NCI-H2196 (cell line): ENCODE data around the gene CLN3.
A peak's percentile ranks its signal among the peaks of the same experiment; 100 is the strongest.
"Not testable (repeated sequence)": the region's sequence is repeated elsewhere in the genome, so short reads cannot be mapped to it uniquely, and the experiment has no call there.

ENCODE experiments used
- DNase-seq: peaks from one replicate; lab custom pipeline; 2025; ENCODE audit not compliant: unreplicated experiment; lab: John Stamatoyannopoulos, UW

Gene CLN3

GRCh38 chr16:28491970-28492474, at the start of gene CLN3:
Gene CLN3, minus strand, starts transcription at chr16:28492074. Its CDS starts 315 bp downstream, at chr16:28491759.
- peak; percentile 91 for DNase-seq

- no peak for DNase-seq
These were observed 48.5 kb upstream of the CLN3 start for GRCh38 chr16:28540346-28540745.

DNA sequence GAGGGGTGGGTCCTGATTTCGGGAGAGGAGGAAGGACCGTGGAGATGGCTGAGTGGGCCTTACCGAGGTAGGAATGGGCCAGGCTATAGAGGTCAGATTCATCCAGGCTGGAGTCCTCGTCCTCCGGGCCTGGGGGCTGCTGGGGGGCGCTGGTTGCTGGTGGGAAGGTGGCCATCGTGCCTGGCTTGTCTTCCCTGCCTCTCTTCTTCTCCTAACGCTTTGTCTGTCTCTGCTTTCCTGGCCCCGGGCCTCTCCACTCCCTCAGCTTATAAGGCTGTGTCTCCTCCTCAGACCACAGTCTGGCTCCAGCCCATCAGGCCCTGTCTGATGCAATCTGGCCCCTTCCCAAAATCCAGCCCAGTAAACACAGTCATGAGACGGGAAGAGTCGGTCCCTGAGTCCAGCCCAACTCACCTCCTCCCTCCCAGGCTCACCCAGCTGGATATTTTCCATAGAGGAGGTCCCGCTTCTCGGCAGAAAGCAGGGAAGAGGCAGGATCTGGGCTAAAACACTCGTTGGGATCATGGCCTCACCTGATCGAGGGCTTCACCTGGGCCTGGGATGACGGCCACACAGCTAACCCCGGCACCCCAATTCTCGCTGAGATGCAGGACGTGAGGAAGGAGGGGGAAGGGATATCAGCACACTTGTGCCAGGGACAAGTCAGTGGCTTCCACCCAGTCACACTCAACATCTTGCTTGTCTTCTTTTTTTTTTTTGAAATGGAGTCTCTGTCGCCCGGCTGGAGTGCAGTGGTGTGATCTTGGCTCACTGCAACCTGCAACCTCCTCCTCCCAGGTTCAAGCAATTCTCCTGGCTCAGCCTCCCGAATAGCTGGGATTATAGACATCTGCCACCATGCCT, 47.1 kb upstream of the CLN3 start, which contains the start of gene NUPR1:
Gene NUPR1 (minus strand): TSS at position 242 of the 864 bp plus-strand sequence. CDS start 67 bp downstream, at position 175.
- peak; percentile 95 for DNase-seq

GRCh38 chr16:28537964-28538732, 46.3 kb upstream of the CLN3 start:
- no peak for DNase-seq

DNA sequence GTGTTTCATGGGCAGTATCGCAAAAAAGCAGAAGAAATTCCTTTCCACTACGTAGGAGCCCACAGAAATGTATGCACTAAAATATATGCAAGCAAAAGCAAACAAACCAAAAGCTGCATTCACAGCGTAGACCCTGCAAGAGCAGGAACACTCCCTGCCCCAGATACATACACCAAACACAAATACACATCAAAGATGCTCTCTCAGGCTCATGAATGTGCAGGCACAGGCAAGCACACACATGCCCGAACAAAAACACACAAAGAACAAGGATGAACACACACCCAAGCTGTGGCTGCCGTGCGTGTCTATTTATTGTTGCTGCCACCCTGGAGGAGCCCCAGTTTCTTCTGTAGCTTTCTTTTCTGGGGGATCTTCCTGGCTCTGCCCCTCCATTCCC, 45.2 kb upstream of the CLN3 start:
- no peak for DNase-seq

DNA sequence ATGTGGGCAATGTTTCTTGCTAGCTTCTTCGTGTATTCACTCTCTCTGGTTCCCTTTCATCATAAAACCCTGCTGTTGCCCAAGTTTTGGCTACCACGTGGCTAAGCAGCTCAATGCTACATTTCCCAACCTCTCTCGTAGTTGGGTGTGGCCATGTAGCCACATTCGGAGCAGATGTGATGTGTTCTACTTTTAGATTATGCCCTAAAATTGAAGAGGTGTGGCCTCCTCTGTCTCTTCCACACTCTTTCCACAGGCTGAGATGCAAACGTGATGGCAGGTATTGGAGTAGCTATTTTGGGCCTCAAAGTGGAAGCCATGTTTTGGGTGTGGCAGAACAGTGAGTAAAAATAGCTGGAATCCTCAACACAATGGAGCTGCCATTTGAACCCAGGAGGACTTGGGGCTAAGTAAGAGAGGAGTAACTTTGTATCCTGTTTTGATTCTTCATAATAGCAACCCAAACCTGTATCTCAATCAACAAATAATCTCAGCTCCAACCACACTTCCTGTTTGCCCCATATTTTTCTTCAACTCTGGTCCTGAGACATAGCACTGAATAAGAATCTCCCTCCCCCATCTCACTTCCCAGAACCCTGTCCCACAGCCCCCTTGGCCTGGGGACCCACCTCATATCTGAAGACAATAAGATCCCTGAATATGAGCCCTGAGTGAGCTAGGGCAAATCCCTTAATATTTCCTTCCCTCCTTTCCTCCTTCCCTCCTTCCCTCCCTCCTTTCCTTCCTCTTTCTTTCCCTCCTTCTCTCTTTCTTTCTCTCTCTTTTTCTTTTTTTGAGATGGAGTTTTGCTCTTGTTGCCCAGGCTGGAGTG, 42.9 kb upstream of the CLN3 start:
- no peak for DNase-seq

GRCh38 chr16:28532940-28533647, 41.2 kb upstream of the CLN3 start:
- DNase-seq, result no peak

DNA sequence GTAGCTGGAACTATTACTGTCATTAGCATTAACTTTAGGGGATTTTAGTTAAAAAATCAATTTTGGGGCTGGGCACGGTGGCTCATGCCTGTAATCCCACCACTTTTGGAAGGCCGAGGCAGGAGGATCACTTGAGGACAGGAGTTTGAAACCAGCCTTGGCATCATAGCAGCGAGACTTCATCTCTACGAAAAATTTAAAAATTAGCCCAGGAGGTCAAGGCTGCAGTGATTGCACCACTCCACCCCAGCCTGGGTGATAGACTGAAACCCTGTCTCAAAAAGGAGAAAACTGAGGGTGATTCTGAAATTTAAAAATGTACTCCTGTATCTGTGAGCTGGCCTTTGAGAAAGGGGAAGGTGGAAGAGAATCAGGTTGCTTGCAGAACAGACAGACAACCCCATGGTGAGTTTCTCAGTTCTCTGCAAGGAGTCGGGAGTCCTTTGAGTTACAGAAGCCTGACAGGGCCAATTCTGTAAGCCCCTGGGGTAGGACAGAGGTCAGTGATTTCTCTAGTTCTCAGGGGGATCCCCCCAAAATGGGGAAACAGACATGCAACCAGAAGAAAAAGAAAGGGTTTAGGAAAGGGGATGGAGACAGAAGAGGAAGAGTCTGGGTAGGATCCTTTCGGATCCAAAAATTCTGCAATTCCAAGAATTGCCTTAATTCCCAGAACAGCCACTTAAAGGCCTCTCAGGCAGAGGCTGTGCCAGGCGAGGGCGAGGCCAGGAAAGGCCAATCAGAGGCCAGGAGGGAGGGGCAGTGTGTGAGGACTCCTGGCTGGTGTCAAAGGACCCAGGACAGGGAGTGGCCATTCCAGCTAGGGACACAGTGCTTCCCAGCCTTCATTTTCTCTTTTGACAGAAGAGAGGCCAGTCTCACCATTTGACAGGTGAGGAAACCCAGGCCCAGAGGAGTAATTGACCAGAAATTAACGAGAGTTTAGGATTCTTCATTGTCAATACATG, 40.2 kb upstream of the CLN3 start:
- peak; percentile 48 for DNase-seq

- DNase-seq, result no peak
These were observed 37.2 kb upstream of the CLN3 start for GRCh38 chr16:28529124-28529523.

DNA sequence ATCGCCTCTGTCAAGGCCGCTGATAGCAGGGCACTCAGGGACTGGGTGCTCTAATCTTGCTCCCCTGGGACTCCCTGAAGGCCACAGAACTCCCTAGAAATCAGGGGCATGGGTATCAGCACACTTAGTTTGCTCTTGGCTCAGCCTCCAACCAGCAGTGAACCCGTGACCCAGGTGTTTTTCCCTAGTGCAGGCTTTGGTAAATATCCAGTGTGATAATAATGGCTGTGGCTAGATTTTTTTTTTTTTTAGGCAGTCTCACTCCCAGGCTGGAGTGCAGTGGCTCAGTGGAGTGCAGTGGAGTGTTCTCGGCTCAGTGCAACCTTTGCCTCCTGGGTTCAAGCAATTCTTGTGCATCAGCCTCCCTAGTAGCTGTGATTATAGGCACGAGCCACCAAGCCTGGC, 36.6 kb upstream of the CLN3 start:
- DNase-seq, result no peak

DNA sequence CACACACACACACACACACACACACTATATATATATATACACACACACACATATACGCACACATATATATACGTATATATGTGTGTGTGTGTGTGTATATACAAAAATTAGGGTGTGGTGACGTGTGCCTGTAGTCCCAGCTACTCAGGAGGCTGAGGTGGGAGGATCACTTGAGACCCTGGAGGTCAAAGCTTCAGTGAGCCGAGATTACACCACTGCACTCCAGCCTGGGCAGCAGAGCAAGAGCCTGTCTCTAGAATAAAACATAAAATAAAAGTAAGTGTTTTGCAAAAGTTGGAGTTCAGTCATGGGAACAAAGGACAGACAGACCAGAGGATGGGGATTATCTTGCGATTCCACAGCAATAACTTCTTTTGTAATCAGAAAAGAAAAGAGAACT, 36.1 kb upstream of the CLN3 start:
- no peak for DNase-seq

DNA sequence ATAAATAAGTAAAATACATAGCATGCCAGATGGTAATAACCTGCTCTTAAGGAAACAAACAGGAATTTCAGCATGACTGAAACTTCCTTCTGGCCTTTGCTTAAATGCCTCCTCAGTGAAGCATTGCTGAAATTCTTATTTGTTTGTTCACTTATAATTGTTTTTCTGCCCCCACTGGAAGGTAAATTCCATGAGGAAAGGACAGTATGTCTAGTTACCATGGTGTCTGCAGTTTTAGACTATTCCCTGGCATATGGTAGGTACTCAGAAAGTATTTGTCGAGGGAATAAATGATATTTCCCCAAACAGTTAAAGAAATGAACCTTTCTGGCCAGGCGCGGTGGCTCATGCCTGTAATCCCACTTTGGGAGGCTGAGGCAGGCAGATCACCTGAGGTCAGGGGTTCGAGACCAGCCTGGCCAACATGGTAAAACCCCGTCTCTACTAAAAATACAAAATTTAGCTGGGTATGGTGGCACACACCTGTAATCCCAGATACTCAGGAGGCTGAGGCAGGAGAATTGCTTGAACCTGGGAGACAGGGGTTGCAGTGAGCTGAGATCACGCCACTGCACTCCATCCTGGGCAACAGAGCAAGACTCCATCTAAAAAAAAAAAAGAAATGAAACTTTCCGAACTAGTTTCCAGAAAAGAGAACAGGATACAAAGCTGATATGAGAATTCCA, 35.4 kb upstream of the CLN3 start:
- not testable (repeated sequence) for DNase-seq

DNA sequence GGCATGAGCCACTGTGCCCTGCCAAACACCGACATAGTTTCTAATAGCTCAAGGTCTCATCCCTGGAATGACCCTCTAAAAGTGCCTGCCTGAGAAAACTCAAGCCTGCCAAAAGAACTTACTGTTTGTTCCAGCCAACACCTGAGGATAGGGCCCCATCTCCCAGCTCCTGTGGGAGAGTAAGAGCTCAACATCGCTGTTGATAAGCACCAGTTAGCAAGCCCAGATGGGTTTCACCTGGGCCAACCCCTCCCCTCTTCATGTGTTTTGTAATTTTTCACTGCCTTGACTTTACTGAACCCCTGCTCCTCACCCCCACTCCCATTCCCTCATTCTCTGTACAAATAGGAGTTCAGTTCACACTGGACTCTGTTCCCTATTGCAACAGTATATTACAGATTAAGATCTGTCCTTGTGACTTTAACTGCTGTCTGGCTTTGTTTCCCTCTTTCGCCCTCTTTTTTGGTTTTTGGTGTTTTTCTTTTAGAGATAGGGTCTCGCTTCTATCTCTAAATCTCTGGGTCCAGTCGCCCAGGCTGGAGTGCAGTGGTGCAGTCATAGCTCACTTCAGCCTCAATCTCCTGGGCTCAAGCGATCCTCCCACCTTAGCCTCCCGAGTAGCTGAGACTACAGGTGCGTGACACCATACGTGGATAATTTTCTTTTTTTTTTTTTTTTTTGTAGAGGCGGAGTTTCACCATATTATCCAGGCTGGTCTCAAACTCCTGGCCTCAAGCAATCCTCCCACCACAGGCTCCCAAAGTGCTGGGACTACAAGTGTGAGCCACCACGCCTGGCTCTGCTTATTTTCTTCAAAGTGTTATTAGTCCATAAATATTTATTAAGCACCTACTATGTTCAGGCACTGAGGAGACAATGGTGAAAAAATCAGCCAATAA, 34.6 kb upstream of the CLN3 start:
- no peak for DNase-seq

DNA sequence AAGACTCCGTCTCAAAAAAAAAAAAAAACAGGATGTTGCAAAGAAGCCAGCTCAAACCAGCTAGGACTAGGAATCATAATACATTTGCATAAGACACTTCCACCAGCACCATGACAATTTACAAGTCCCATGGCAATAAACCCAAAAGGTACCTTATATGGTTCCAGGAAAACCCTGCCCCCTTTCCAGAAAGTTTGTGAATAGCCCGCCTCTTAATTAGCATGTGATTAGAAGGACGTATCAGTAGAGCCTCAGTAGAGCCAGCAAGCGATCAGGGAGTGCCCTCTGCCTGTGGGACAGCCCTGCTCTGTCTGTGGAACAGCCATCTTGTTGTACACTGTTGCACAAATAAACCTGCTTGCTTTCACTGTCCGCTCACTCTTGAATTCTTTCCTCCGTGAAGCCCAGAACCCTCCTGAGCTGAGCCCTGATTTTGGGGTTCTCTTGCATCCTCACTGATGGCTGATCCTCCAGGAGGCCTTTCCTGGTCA, 32.9 kb upstream of the CLN3 start:
- no peak for DNase-seq

- DNase-seq, result no peak
These were observed 30.9 kb upstream of the CLN3 start for GRCh38 chr16:28522792-28523191.

DNA sequence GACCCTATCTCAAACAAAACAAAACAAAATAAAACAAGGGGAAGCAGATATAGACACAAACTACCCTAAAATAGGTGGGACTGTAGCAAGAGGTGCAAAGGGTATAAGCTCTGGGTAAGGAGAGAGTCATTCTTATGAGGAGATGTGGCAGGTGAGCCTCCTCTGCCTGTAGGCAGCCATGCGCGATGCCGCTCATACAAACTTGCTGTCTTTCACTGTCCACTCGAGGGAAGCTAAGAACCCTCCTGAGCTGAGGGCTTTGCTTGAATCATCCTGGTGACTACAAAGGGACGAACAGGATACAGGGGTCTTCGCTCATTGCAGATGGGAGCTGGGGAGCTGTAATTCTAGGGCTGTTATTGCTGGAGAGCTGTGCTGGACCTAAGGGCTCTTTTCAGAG, 29.6 kb upstream of the CLN3 start:
- DNase-seq, result no peak

DNA sequence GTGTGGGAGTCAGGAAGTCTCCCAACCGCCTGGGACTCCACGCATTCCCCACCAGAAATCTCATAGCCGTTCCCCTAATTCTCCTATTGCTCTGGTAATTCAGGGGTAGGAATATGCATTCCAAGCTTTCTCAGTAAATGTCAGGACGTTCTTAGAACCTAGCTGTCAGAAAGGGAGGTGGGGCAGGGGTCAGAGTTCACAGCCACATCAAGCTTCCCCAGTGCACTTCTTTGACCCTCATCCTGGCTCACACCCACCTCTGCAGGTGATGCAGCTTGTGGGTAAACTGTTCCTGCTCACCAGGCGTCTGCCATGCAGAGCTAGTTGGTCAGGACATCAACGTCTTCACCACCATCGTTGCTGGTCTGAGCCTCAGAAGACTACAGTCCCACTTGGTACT, 28.8 kb upstream of the CLN3 start:
- DNase-seq, result no peak
